AG08395 (cell line): ENCODE results near the gene PSMD13.

Source experiments
- DNase-seq: peaks from one replicate; pipeline ENCODE4 v3.0.0; 2012; ENCODE audit warnings: mixed read lengths, low spot score

Gene PSMD13

GRCh38 chr11:204587-205109 is 32.1 kb upstream of the PSMD13 start:
- DNase-seq: no peak

- DNase-seq: no peak
Measured at GRCh38 chr11:205221-206001, 31.4 kb upstream of the PSMD13 start.

- no peak for DNase-seq
Measured at GRCh38 chr11:206002-206384, 30.8 kb upstream of the PSMD13 start.

GRCh38 chr11:206526-207207 is 30.1 kb upstream of the PSMD13 start:
- peak; percentile 44 for DNase-seq

GRCh38 chr11:207208-207862 is 29.4 kb upstream of the PSMD13 start, which contains the start of the genes BET1L and RIC8A:
BET1L (minus strand) TSS chr11:207399; CDS start chr11:207321, 78 bp downstream.
RIC8A (plus strand) TSS chr11:207708; CDS start chr11:208855, 1,147 bp downstream.
- DNase-seq: peak; percentile 96

GRCh38 chr11:207863-208180 is 29.0 kb upstream of the PSMD13 start:
- DNase-seq: peak; percentile 22

- DNase-seq: peak; percentile 87
Measured at GRCh38 chr11:208181-208916, 28.4 kb upstream of the PSMD13 start.

GRCh38 chr11:208917-209260 is 27.9 kb upstream of the PSMD13 start:
- no peak for DNase-seq

GRCh38 chr11:209275-210121 is 27.3 kb upstream of the PSMD13 start:
- DNase-seq: peak; percentile 20

- DNase-seq: peak; percentile 83
Measured at GRCh38 chr11:210122-210802, 26.5 kb upstream of the PSMD13 start.

- DNase-seq: no peak
Measured at GRCh38 chr11:210803-211180, 26.0 kb upstream of the PSMD13 start.

- no peak for DNase-seq
Measured at GRCh38 chr11:211295-211694, 25.5 kb upstream of the PSMD13 start.

GRCh38 chr11:211741-212140 is 25.0 kb upstream of the PSMD13 start:
- no peak for DNase-seq

- DNase-seq: no peak
Measured at GRCh38 chr11:212150-213100, 24.4 kb upstream of the PSMD13 start.

GRCh38 chr11:213111-213510 is 23.7 kb upstream of the PSMD13 start:
- DNase-seq: no peak

GRCh38 chr11:214083-214482 is 22.7 kb upstream of the PSMD13 start:
- no peak for DNase-seq

GRCh38 chr11:215581-216037 is 21.2 kb upstream of the PSMD13 start:
- DNase-seq: no peak

- no peak for DNase-seq
Measured at GRCh38 chr11:216081-216974, 20.4 kb upstream of the PSMD13 start.
